H1 (cell line): Measurements from ENCODE around the gene GRAMD1C. TPM values are rescaled to one million over a fixed set of nuclear protein-coding genes. Genes with fewer than 3 reads are reported as not detected.

Experiments used
- CTCF ChIA-PET: fragments of 300-600 bp; sonication (Branson Sonifier 250); formaldehyde crosslinking; loops from one replicate; lab custom pipeline; 2021; ENCODE audit not compliant: partially characterized antibody; lab: Charles Lee
- POLR2A ChIA-PET: fragments of 300-600 bp; sonication (Branson Sonifier 250); formaldehyde crosslinking; loops from one replicate; lab custom pipeline; 2021; ENCODE audit warnings: inconsistent platforms; ENCODE audit not compliant: partially characterized antibody; lab: Charles Lee
- DNase-seq, 2 experiments: peaks; one replicate each; pipeline versions ENCODE4 v3.0.0 to v3.0.0-alpha.2; 2010 to 2022; ENCODE audit warnings: low spot score in 2 of 2, low read depth in 1 of 2, mixed read lengths in 1 of 2
- FAIRE-seq: peaks from 2 replicates; lab custom pipeline; 2011; peaks lifted over from hg19 to GRCh38; lab: Jason Lieb, UNC
- H2AFZ ChIP-seq: 2 replicates; pipeline ENCODE4 v1.8.1; 2012; ENCODE audit warnings: low read length, inconsistent platforms
- H2AK5ac ChIP-seq: 2 replicates; pipeline ENCODE4 v1.6.1; 2013; ENCODE audit warnings: low read depth, low read length
- H2BK120ac ChIP-seq: replicated peaks from 2 replicates; pipeline ENCODE3; 2013; ENCODE audit warnings: low read depth, low read length, inconsistent platforms
- H2BK12ac ChIP-seq: 2 replicates; pipeline ENCODE4 v1.6.1; 2013; ENCODE audit warnings: low read depth, low read length
- H2BK15ac ChIP-seq: 2 replicates; pipeline ENCODE4 v1.6.1; 2013; ENCODE audit warnings: low read length
- H2BK20ac ChIP-seq: 2 replicates; pipeline ENCODE4 v1.6.1; 2013; ENCODE audit warnings: low read length
- H2BK5ac ChIP-seq: 2 replicates; pipeline ENCODE4 v1.6.1; 2013; ENCODE audit warnings: low read depth, low read length
- H3K14ac ChIP-seq: 2 replicates; pipeline ENCODE4 v1.6.1; 2013; ENCODE audit warnings: inconsistent platforms; ENCODE audit not compliant: insufficient read length
- H3K18ac ChIP-seq: 2 replicates; pipeline ENCODE4 v1.6.1; 2013; ENCODE audit warnings: low read length; ENCODE audit errors: extremely low read depth
- H3K23ac ChIP-seq: 2 replicates; pipeline ENCODE4 v1.6.1; 2013; ENCODE audit warnings: inconsistent platforms; ENCODE audit not compliant: insufficient read length
- H3K23me2 ChIP-seq: 2 replicates; pipeline ENCODE4 v1.6.1; 2013; ENCODE audit warnings: low read depth, low read length
- H3K27ac ChIP-seq: 2 replicates; pipeline ENCODE4 v1.6.1; 2011; ENCODE audit warnings: low read depth, low read length, inconsistent platforms
- H3K27me3 ChIP-seq, 4 experiments: replicated peaks in 1 of 4; 1 replicate in 1 of 4; 2 replicates in 3 of 4; pipeline versions ENCODE4 v1.6.1 to v1.8.1; 2011 to 2013; ENCODE audit warnings: low read length in 3 of 4, mild to moderate bottlenecking in 3 of 4, inconsistent platforms in 2 of 4, mixed read lengths in 2 of 4, moderate library complexity in 1 of 4; ENCODE audit not compliant: control insufficient read depth in 3 of 4, insufficient read depth in 3 of 4; ENCODE audit errors: extremely low read depth in 1 of 4
- H3K36me3 ChIP-seq, 4 experiments: 2 replicates each; pipeline versions ENCODE4 v1.6.1 to v1.8.1; 2011 to 2013; ENCODE audit warnings: mild to moderate bottlenecking in 4 of 4, low read length in 3 of 4, moderate library complexity in 2 of 4, control low read depth in 1 of 4, inconsistent platforms in 1 of 4; ENCODE audit not compliant: insufficient read depth in 4 of 4, control insufficient read depth in 2 of 4
- H3K4ac ChIP-seq: replicated peaks from 2 replicates; pipeline ENCODE3; 2013; ENCODE audit warnings: low read length, low read depth, mixed read lengths, inconsistent platforms; ENCODE audit not compliant: insufficient read length
- H3K4me1 ChIP-seq, 4 experiments: replicated peaks in 1 of 4; 1 replicate in 1 of 4; 2 replicates in 3 of 4; pipeline versions ENCODE4 v1.6.1 to v1.8.1; 2011 to 2013; ENCODE audit warnings: low read length in 3 of 4, inconsistent platforms in 2 of 4, mixed read lengths in 1 of 4; ENCODE audit not compliant: insufficient read depth in 4 of 4, control insufficient read depth in 3 of 4
- H3K4me2 ChIP-seq, 2 experiments: 2 replicates each; pipeline versions ENCODE4 v1.6.1 to v1.8.1; 2011 to 2013; ENCODE audit warnings: low read depth in 2 of 2, low read length in 2 of 2, control low read depth in 1 of 2, inconsistent platforms in 1 of 2, mild to moderate bottlenecking in 1 of 2; ENCODE audit not compliant: insufficient read depth in 1 of 2
- H3K4me3 ChIP-seq, 4 experiments: fragments of 200-600, 300-600 bp in 1 of 4; sonication (generic), shearing (Covaris generic), sonication (Bioruptor Twin) in 1 of 4; 2 replicates each; pipeline versions ENCODE4 v1.5.1 to v1.8.1; 2011 to 2016; ENCODE audit warnings: low read length in 4 of 4, low read depth in 3 of 4, control low read depth in 2 of 4, inconsistent platforms in 2 of 4, mild to moderate bottlenecking in 2 of 4, mixed read lengths in 1 of 4, moderate library complexity in 1 of 4; ENCODE audit not compliant: insufficient read depth in 2 of 4; ENCODE audit errors: extremely low read depth in 1 of 4
- H3K56ac ChIP-seq: replicated peaks from 2 replicates; pipeline ENCODE3; 2013; ENCODE audit warnings: low read depth, mild to moderate bottlenecking, mixed read lengths, low read length, inconsistent platforms; ENCODE audit not compliant: insufficient read length
- H3K79me1 ChIP-seq: 2 replicates; pipeline ENCODE4 v1.6.1; 2013; ENCODE audit warnings: low read depth, low read length, control low read depth
- H3K79me2 ChIP-seq, 2 experiments: 2 replicates each; pipeline versions ENCODE4 v1.6.1 to v1.8.1; 2012 to 2013; ENCODE audit warnings: low read length in 2 of 2, mild to moderate bottlenecking in 2 of 2, inconsistent platforms in 1 of 2; ENCODE audit not compliant: insufficient read depth in 2 of 2, control insufficient read depth in 1 of 2
- H3K9ac ChIP-seq, 4 experiments: replicated peaks in 1 of 4; 1 replicate in 1 of 4; 2 replicates in 3 of 4; pipeline versions ENCODE4 v1.6.1 to v1.8.1; 2011 to 2013; ENCODE audit warnings: low read depth in 3 of 4, low read length in 3 of 4, control low read depth in 2 of 4, mild to moderate bottlenecking in 2 of 4, moderate library complexity in 2 of 4, inconsistent platforms in 1 of 4; ENCODE audit errors: extremely low read depth in 1 of 4
- H3K9me3 ChIP-seq, 2 experiments: 2 replicates each; pipeline versions ENCODE4 v1.6.1 to v1.8.1; 2012 to 2013; ENCODE audit warnings: mild to moderate bottlenecking in 2 of 2, moderate library complexity in 2 of 2, control low read depth in 1 of 2, inconsistent platforms in 1 of 2, low read depth in 1 of 2, low read length in 1 of 2, mixed read lengths in 1 of 2; ENCODE audit not compliant: insufficient read depth in 2 of 2
- H4K20me1 ChIP-seq, 2 experiments: replicated peaks in 1 of 2; 2 replicates each; pipeline versions ENCODE3 to v1.8.1; 2011 to 2013; ENCODE audit warnings: inconsistent platforms in 2 of 2, low read length in 2 of 2, mild to moderate bottlenecking in 1 of 2; ENCODE audit not compliant: insufficient read depth in 2 of 2, control insufficient read depth in 1 of 2
- H4K5ac ChIP-seq: 2 replicates; pipeline ENCODE4 v1.6.1; 2013; ENCODE audit warnings: low read length, low read depth, mixed read lengths, inconsistent platforms; ENCODE audit not compliant: insufficient read length
- H4K8ac ChIP-seq: 2 replicates; pipeline ENCODE4 v1.8.0; 2013; ENCODE audit warnings: mild to moderate bottlenecking, moderate library complexity, low read length, inconsistent platforms; ENCODE audit not compliant: insufficient read depth; ENCODE audit errors: extremely low read depth
- H4K91ac ChIP-seq: replicated peaks from 2 replicates; pipeline ENCODE3; 2013; ENCODE audit warnings: low read length, mixed read lengths, inconsistent platforms; ENCODE audit not compliant: insufficient read length
- SP1 ChIP-seq: IDR thresholded peaks from 2 replicates; pipeline ENCODE4 v1.6.1; 2011; ENCODE audit warnings: low read depth, low read length
- WGBS, 2 experiments: shearing (Covaris generic) in 1 of 2; methylation state at CpG; one replicate each; pipeline versions ENCODE4 v1.1.6 to v1.1.7; 2013 to 2015; ENCODE audit warnings: low lambda C conversion rate in 2 of 2, mixed read lengths in 2 of 2, inconsistent platforms in 1 of 2, low coverage in 1 of 2, missing lambda C conversion rate in 1 of 2; ENCODE audit not compliant: insufficient replicate concordance in 2 of 2, insufficient coverage in 1 of 2, insufficient read length in 1 of 2; ENCODE audit errors: extremely low coverage in 1 of 2, missing lambda C conversion rate in 1 of 2; 5-methylcytosine and 5-hydroxymethylcytosine counted together
- polyA plus RNA-seq, 7 experiments: library from polyadenylated mRNA; depleted of rRNA in 3 of 7; stranded (reverse) in 5 of 7; unstranded in 2 of 7; fragments of >200 nt in 5 of 7; fragments of 200-250 nt in 2 of 7; gene quantifications; 1 replicate in 5 of 7; 2 replicates in 1 of 7; 4 replicates in 1 of 7; pipeline versions ENCODE4 v1.2.1 to v1.2.3, GENCODE V29; 2011 to 2013; ENCODE audit warnings: missing spikeins in 2 of 7, mixed read lengths in 2 of 7
- total RNA-seq: library from RNA; stranded (reverse); fragmentation: NEBNext Ultra II Directional; extraction: Animal tissue kit (Norgen Biotek cat#: 25700); gene quantifications from 2 replicates; pipeline ENCODE4 v1.2.1, GENCODE V29; 2021

The GRAMD1C gene
- total and polyA plus RNA-seq, 2 of the 8 experiments (the other 6 are each of a cell fraction or from before 2014, with no cell fraction given) = 0.62 to 2.1 TPM

GRCh38 chr3:113885050-113885449, 46.5 kb downstream of the GRAMD1C start:
- ChIA-PET POLR2A (no interaction called here), CTCF (no interaction called here)
- FAIRE-seq (no peak), DNase-seq (no peak)
- no peaks in the 10 kb centered on the region for H3K27me3 ChIP-seq
- peaks cover 0 to 3% (median under 1%) of the 10 kb centered on the region in 4 experiments; a peak in 2 of 7 replicates for H3K4me1 ChIP-seq
- 94% methylated on average over 3 of the region's 30 CpGs; no CpG with 5 or more reads in 1 of the 2 experiments for WGBS, 2 experiments
- H3K14ac ChIP-seq = no peak overlapping the region
- no peak overlapping the region for H3K4ac ChIP-seq
- H3K4me2 ChIP-seq = no peak overlapping the region
- no peak overlapping the region for H2BK120ac ChIP-seq
- no peak overlapping the region for H2AFZ ChIP-seq
- no peak overlapping the region for H3K56ac ChIP-seq
- H2BK20ac ChIP-seq = no peak overlapping the region
- no peak overlapping the region for H2AK5ac ChIP-seq
- no peak overlapping the region for H3K4me3 ChIP-seq
- no peak overlapping the region for H3K27ac ChIP-seq
- no peaks in the 10 kb centered on the region; a peak in 1 of 4 replicates for H3K9me3 ChIP-seq
- no peaks in the 10 kb centered on the region for H3K79me2 ChIP-seq
- no peak overlapping the region for H2BK15ac ChIP-seq
- no peak for TF ChIP-seq SP1
- TF ChIP-seq, all 59 proteins: peak for 0
- Histone ChIP-seq H3K23ac (no peak overlapping the region), H2BK12ac (no peak overlapping the region), H4K91ac (no peak overlapping the region), H2BK5ac (no peak overlapping the region), H3K36me3 (no peaks in the 10 kb centered on the region), H4K8ac (no peak overlapping the region), H3K79me1 (no peaks in the 10 kb centered on the region), H3K9ac (no peak overlapping the region), H4K5ac (no peak overlapping the region), H3K23me2 (no peaks in the 10 kb centered on the region), H4K20me1 (no peaks in the 10 kb centered on the region), H3K18ac (no peak overlapping the region)
